GM21825 (cell line): Measurements from ENCODE around the gene RAB42.
"Not testable (repeated sequence)": the region's sequence is repeated elsewhere in the genome, so short reads cannot be mapped to it uniquely, and the experiment has no call there.

ENCODE experiments used
- ATAC-seq: cut with Tn5 transposase; IDR thresholded peaks from one replicate; pipeline ENCODE4 v1.9.1; 2021; ENCODE audit warnings: mild to moderate bottlenecking, moderate library complexity; ENCODE audit not compliant: unreplicated experiment

The RAB42 gene

DNA sequence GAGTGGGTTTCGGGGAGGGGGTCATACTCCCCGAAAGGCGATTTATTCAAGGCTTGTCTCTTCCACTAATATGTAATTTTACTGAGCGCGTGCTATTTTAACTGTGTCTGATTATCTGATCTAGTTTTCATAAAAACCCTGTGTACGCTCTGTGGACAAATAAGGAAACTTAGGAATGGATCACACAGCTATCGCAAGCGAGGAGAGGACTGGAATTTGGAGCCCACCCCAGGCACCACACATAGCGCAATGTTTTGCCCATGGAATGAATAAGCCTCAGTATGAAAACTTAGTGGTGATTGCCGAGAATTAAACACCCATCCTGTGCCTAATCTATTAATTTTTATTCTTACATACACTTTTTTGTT lies 9.8 kb upstream of the RAB42 start:
- ATAC-seq, result no peak

DNA sequence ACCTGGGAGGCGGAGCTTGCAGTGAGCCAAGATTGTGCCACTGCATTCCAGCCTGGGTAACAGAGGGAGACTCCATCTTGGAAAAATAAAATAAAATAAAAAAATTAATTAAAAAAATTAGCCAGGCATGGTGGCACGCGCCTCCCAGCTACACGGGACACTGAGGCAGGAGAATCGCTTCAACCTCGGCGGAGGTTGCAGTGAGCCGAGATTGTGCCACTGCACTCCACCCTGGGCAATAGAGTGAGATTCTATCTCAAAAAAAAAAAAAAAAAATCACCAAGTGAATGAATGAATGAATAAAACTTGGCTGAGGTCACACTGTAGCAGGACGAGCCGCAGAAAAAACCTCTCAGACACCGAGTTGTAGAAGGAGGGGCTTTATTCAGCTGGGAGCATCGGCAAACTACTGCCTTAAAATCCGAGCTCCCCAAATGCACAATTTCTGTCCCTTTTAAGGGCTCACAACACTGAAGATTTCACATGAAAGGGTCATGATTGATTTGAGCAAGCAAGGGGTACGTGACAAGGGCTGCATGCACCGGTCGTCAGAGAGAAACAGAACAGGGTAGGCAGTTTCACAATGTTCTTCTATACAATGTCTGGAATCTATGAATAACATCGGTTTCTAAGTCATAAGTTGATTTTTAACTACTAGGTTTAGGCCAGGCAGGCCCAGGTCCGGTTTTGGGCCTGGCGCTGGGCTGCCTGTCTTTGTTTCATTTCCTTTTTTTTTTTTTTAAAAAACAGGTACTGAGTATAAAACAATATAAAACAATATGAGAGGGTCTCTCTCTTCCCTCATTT lies 5.3 kb upstream of the RAB42 start:
- ATAC-seq, result not testable (repeated sequence)

DNA sequence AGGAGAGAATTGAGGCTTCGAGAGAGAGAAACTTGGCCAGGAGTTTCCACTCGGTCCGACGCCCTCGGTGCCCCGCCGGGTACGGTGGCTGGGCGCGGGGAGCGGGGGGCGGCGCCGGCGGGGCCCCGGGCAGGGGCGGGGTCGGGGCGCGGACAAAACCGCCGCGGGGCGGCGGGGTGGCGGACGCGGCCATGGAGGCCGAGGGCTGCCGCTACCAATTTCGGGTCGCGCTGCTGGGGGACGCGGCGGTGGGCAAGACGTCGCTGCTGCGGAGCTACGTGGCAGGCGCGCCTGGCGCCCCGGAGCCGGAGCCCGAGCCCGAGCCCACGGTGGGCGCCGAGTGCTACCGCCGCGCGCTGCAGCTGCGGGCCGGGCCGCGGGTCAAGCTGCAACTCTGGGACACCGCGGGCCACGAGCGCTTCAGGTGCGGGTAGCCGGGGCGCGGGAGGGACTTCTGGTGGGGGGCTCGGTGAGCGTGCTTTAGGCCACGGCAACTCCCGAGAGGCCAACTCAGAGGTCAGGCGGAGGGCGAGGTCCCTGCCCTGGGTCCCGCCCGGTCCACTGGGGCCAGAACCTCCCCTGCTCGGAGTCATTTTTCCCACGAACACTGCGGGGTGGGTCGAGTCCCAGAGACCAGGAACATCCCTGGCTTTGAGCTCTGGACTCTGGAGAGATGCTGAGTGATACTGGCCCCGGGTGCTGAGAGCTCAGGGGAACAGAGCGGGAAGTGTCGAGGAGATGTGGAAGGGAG lies 431 bp downstream of the RAB42 start:
- no peak for ATAC-seq

DNA sequence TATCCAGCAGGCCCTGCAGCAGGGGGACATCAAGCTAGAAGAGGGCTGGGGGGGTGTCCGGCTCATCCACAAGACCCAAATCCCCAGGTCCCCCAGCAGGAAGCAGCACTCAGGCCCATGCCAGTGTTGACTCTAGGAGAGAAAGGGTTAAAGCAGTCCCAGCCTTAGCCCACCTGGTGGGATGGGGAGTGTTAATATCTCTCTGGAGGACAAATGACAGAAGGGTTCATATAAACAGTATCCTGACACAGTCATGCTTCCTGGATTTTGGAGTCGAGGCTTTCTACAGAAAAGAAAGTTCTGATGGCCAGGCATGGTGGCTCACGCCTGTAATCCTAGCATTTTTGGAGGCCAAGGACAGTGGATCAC lies 1.9 kb downstream of the RAB42 start:
- ATAC-seq, result not testable (repeated sequence)

GRCh38 chr1:28594686-28595411 lies 2.8 kb downstream of the RAB42 start:
- ATAC-seq, result not testable (repeated sequence)

DNA sequence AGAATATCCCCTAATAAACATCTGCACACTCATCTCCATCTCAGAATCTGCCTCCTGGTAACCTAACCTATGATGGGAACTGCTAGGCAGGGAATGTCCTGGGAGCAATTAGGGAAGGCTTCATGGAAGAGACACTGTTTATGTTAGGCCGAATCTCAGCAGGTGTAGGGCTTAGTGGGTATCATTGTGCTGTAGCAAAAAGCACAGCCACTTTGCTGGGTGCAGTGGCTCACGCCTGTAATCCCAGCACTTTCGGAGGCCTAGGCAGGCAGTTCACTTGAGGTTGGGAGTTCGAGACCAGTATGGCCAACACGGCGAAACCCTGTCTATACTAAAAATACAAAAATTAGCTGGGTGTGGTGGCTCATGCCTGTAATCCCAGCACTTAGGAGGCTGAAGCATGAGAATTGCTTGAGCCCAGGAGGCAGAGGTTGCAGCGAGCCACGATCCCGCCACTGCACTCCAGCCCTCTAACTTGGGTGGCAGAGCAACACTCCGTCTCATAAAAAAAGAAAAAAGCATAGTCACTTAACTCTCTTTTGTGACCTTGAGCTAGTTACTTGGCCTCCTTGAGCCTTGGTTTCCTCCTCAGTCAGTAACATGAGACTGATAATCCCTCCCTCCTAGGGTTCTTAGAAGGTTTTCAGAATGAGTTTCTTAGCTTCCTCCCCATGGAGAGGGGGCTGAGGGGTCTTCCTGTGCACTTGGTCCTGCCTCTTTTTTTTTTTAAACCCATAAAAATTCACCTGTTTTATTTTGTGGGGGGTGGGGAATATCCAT lies 3.5 kb downstream of the RAB42 start:
- no peak for ATAC-seq

DNA sequence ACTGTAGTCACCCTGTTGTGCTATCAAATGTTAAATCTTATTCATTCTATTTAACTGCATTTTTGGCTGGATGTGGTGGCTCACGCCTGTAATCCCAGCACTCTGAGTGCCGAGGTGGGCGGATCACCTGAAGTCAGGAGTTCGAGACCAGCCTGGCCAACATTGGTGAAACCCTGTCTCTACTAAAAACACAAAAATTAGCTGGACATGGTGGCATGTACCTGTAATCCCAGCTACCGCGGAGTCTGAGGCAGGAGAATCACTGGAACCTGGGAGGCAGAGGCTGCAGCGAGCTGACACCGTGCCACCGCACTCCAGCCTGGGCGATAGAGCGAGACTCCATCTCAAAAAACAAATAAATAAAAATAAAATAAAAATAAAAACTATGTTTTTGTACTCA lies 4.2 kb downstream of the RAB42 start:
- not testable (repeated sequence) for ATAC-seq

DNA sequence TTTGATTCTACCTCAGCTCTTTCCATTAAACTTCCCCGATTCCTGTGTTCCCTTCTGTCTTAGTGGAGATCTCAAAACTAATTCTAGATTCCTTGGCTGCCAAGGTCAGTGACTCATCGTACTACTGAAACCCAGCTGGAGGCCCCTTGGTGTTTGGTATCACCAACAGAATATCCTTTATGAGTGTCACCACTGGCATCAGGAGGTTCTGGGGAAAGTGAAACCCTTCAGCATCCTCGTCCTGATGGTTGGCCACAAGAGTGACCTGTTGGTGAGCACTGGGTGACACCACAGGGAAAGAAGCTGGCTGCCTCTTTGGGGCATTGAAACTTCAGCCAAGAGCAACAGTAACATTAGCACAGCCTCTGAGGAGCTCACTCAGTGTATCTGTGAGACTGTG lies 9.6 kb downstream of the RAB42 start:
- ATAC-seq, result no peak

- ATAC-seq, result no peak
Observed at GRCh38 chr1:28602536-28603439, 10.7 kb downstream of the RAB42 start.

- no peak for ATAC-seq
Observed at GRCh38 chr1:28604411-28604810, 12.3 kb downstream of the RAB42 start.

- ATAC-seq, result no peak
Observed at GRCh38 chr1:28604962-28605361, 12.9 kb downstream of the RAB42 start.

DNA sequence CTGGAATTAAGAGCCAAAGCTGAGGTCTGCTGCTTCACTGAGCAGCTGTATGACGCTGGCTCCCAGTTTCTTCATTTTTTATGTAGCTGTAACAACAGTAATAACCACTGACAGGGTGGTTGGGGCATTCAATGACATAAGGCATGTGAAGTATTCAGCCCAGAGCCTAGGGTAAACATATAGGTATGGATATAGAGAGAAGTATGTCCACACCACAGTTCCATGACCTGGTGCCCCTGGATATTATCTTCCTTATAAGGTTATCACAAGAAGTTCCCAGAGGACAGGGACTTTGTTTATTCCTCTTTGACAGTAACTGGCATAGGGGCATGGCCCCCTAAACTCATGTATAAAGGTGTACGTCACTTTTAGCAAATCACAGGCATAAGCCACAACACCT lies 14.7 kb downstream of the RAB42 start:
- no peak for ATAC-seq

- ATAC-seq, result no peak
Observed at GRCh38 chr1:28613175-28613574, 21.1 kb downstream of the RAB42 start.

GRCh38 chr1:28631713-28632112 lies 39.6 kb downstream of the RAB42 start:
- ATAC-seq, result no peak

DNA sequence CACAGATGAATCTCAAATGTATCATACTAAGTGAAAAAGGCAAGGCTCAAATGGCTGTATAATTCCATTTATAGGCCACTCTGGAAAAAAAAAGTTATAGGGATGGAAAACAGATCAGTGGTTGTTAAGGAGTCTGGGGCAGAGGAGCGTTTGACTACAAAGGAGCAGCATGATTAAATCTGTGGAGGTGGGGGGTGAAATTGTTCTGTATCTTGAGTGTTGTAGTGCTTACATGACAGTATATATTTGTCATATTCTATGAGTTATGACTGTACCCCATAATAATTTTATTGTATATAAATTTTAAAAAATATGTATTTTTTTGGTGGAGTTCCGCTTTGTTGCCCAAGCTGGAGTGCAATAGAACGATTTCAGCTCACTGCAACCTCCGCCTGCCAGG lies 40.5 kb downstream of the RAB42 start:
- ATAC-seq, result no peak

GRCh38 chr1:28640766-28641165 lies 48.7 kb downstream of the RAB42 start:
- ATAC-seq, result no peak

DNA sequence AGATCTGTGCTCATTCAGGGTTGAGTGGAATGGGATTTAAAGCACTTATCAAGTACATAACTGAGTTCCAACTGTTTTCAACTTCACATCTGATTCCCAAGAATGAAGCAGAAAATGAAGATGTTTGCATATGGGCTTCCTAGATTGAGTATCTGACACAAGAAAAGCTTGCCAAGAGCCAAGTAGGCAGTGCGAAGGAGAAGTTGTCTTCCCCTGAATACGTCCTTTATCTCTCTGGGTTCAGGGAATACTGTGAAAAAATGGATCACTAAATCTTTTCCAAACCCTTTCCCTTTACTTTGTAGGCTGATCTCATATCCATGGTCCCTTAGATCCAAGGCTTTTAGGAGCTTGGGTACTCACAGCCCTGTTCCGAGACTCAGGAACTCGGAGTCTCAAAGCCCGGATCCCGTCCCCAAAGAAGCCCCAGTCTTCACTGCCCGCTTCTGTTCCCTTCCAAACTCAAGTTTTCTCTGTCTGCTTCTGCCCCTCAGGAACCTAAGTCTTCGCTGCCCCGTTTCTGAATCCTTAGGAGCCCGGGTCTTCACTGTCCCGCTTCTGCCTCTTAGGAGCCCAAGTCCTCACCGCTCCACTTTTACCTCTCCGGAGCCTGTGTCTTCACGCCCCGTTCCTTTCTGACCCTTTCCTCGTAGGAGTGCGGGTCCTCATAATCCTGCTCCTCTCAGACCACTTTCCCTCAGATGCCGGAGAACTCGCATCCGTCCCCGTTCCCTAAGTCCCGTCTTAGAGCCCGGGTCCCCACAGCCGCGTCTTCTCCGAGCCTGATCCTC lies 50.2 kb downstream of the RAB42 start:
- peak; percentile 13 for ATAC-seq

- ATAC-seq, result peak; percentile 70
Observed at GRCh38 chr1:28642847-28643635, 51.0 kb downstream of the RAB42 start, which contains the start of gene TAF12. Gene TAF12, minus strand, starts transcription at chr1:28643067. Its CDS starts 20,986 bp downstream, at chr1:28622081.
